ENCODE measurements around the gene TMED6.

- no peak for TF ChIP-seq POLR2A (IDR thresholded peaks at IDR 0.05; ENCODE audit: low read length)
- TF ChIP-seq GATA1 (IDR thresholded peaks at IDR 0.05; ENCODE audit: low read depth, low read length), result no peak
Measured at GRCh38 chr16:69351309-69352027, at the start of gene TMED6.
